ENCODE measurements around the gene SDHC. TPM values are rescaled to one million over a fixed set of nuclear protein-coding genes. Genes with fewer than 3 reads are reported as not detected.
A peak's percentile ranks its signal among the peaks of the same experiment; 100 is the strongest.

Gene SDHC
- total and polyA plus RNA-seq, 2 experiments from 2014 or later = 84.4 to 107 TPM

DNA sequence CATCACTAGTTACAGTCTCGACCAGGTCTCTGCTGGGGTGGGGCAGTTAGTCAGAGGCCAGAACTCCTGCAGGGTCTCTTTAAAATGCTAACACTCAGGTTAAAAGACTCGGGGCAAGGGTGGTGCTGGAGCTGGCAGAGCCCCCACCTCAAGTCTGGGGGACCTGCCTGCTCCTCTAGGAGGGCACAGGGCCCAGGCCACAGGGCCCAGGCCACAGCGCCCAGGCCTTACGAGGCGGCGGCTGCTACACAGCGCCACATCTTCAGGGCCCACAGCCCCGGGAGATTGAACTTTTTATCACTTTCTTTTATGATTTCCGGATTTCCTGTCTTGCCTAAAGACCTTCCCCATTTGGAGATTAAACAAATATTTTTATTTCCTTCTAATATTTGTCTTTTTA is 14.8 kb upstream of the SDHC start (continued):
- TF ChIP-seq, protein P1, sequence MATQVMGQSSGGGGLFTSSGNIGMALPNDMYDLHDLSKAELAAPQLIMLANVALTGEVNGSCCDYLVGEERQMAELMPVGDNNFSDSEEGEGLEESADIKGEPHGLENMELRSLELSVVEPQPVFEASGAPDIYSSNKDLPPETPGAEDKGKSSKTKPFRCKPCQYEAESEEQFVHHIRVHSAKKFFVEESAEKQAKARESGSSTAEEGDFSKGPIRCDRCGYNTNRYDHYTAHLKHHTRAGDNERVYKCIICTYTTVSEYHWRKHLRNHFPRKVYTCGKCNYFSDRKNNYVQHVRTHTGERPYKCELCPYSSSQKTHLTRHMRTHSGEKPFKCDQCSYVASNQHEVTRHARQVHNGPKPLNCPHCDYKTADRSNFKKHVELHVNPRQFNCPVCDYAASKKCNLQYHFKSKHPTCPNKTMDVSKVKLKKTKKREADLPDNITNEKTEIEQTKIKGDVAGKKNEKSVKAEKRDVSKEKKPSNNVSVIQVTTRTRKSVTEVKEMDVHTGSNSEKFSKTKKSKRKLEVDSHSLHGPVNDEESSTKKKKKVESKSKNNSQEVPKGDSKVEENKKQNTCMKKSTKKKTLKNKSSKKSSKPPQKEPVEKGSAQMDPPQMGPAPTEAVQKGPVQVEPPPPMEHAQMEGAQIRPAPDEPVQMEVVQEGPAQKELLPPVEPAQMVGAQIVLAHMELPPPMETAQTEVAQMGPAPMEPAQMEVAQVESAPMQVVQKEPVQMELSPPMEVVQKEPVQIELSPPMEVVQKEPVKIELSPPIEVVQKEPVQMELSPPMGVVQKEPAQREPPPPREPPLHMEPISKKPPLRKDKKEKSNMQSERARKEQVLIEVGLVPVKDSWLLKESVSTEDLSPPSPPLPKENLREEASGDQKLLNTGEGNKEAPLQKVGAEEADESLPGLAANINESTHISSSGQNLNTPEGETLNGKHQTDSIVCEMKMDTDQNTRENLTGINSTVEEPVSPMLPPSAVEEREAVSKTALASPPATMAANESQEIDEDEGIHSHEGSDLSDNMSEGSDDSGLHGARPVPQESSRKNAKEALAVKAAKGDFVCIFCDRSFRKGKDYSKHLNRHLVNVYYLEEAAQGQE (IDR thresholded peaks at IDR 0.05; ENCODE audit: unreplicated experiment) = no peak
- TF ChIP-seq EZH2phosphoT487 (IDR thresholded peaks at IDR 0.05; ENCODE audit: unreplicated experiment) (no peak), ZNF331 (CRISPR knock-in tag; IDR thresholded peaks at IDR 0.05; ENCODE audit: low read depth) (no peak), NANOG (IDR thresholded peaks at IDR 0.05; ENCODE audit: borderline replicate concordance) (no peak), STAT1 (IDR thresholded peaks at IDR 0.05; ENCODE audit: unreplicated experiment) (no peak), POLR2AphosphoS5 (IDR thresholded peaks at IDR 0.05; ENCODE audit: low read depth) (no peak)
- TF ChIP-seq, protein P2, sequence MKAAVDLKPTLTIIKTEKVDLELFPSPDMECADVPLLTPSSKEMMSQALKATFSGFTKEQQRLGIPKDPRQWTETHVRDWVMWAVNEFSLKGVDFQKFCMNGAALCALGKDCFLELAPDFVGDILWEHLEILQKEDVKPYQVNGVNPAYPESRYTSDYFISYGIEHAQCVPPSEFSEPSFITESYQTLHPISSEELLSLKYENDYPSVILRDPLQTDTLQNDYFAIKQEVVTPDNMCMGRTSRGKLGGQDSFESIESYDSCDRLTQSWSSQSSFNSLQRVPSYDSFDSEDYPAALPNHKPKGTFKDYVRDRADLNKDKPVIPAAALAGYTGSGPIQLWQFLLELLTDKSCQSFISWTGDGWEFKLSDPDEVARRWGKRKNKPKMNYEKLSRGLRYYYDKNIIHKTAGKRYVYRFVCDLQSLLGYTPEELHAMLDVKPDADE (IDR thresholded peaks at IDR 0.05) = no peak

DNA sequence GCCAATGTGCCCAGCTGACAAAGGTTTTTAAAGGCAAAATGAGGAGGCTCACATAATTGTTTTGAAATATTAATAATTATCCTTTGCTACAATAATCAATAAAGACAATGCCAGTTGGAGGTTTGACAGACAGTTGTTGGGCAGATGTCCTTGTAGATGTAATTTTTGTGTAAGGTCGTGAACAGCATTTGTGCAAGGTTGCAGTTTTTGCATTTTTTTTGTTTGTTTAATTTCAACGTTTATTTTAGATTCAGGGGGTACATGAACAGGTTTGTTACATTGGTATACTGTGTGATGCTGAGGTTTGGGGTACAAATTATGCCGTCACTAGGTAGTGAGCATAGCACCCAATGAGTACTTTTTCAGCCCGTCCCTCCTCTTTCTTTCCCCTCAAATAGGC is 13.7 kb upstream of the SDHC start:
- H2AFZ ChIP-seq = no peak overlapping the region
- no peak overlapping the region for H3K4me3 Mint-ChIP-seq
- peaks cover 30% of the 10 kb centered on the region for H3K4me1 Mint-ChIP-seq

More for the DNA sequence above, 13.7 kb upstream of the SDHC start:
- Histone ChIP-seq H3K36me3 (ENCODE audit: insufficient read depth) (no peaks in the 10 kb centered on the region), H3K4me1 (ENCODE audit: insufficient read depth) (peaks cover 43% of the 10 kb centered on the region), H3K4me2 (0 out of 2 replicates have a peak overlapping the region, but pooled peaks have one; percentile 15), H3K27ac (ENCODE audit: low read depth) (0 out of 2 replicates have a peak overlapping the region, but pooled peaks have one; percentile 46), H3K79me2 (replicated peaks; ENCODE audit: insufficient read depth) (peaks cover 16% of the 10 kb centered on the region), H3K4me3 (no peak overlapping the region), H3K9me2 (ENCODE audit: insufficient read depth) (no peaks in the 10 kb centered on the region), H3F3A (replicated peaks; ENCODE audit: low read depth) (no peaks in the 10 kb centered on the region; the same call in 1 of the 2 replicates), H3K27me3 (ENCODE audit: insufficient read depth) (no peaks in the 10 kb centered on the region), H4K20me1 (replicated peaks; ENCODE audit: insufficient read depth) (no peaks in the 10 kb centered on the region)
- H3K27me3 Mint-ChIP-seq (ENCODE audit: insufficient read depth, low read depth, poor library complexity) = no peaks in the 10 kb centered on the region
- TF ChIP-seq, protein P1 (IDR thresholded peaks at IDR 0.05; ENCODE audit: unreplicated experiment) = no peak
- TF ChIP-seq, protein P3, sequence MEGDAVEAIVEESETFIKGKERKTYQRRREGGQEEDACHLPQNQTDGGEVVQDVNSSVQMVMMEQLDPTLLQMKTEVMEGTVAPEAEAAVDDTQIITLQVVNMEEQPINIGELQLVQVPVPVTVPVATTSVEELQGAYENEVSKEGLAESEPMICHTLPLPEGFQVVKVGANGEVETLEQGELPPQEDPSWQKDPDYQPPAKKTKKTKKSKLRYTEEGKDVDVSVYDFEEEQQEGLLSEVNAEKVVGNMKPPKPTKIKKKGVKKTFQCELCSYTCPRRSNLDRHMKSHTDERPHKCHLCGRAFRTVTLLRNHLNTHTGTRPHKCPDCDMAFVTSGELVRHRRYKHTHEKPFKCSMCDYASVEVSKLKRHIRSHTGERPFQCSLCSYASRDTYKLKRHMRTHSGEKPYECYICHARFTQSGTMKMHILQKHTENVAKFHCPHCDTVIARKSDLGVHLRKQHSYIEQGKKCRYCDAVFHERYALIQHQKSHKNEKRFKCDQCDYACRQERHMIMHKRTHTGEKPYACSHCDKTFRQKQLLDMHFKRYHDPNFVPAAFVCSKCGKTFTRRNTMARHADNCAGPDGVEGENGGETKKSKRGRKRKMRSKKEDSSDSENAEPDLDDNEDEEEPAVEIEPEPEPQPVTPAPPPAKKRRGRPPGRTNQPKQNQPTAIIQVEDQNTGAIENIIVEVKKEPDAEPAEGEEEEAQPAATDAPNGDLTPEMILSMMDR (conservative IDR thresholded peaks at IDR 0.05; ENCODE audit: low read depth in 2 of 2) = no peak
- TF ChIP-seq STAT1 (IDR thresholded peaks at IDR 0.05; ENCODE audit: unreplicated experiment) (no peak), POLR2AphosphoS5 (IDR thresholded peaks at IDR 0.05; ENCODE audit: low read depth) (no peak), EZH2phosphoT487 (IDR thresholded peaks at IDR 0.05; ENCODE audit: unreplicated experiment) (no peak), EZH2 (IDR thresholded peaks at IDR 0.05; ENCODE audit: low read depth, unreplicated experiment) (no peak), ZNF331 (CRISPR knock-in tag; IDR thresholded peaks at IDR 0.05; ENCODE audit: low read depth) (no peak)
- H3K27ac Mint-ChIP-seq = no peak overlapping the region
- H3K9me3 Mint-ChIP-seq = no peaks in the 10 kb centered on the region
- H3K36me3 Mint-ChIP-seq (ENCODE audit: low read depth) = no peaks in the 10 kb centered on the region
- ATAC-seq (no peak), DNase-seq (ENCODE audit: low spot score) (no peak)

Measured in GM23338 (cell line).